ENCODE results near the gene TASP1. TPM values are rescaled to one million over a fixed set of nuclear protein-coding genes. Genes with fewer than 3 reads are reported as not detected.
A peak's percentile ranks its signal among the peaks of the same experiment; 100 is the strongest.

Gene TASP1
- total RNA-seq, 3 donors from 2014 or later = 9.5 to 12.5 (median 11.4) TPM

GRCh38 chr20:13447385-13448180, 191.1 kb downstream of the TASP1 start:
- H3K4me1 Mint-ChIP-seq (ENCODE audit: low read depth) = no peaks in the 10 kb centered on the region
- no peaks in the 10 kb centered on the region for H3K9me3 Mint-ChIP-seq
- ATAC-seq (no peak), DNase-seq (no peak)
- H3K4me3 Mint-ChIP-seq = no peak overlapping the region
- H3K36me3 Mint-ChIP-seq (ENCODE audit: insufficient read depth) = peaks cover 26% of the 10 kb centered on the region
- no peaks in the 10 kb centered on the region for H3K27me3 Mint-ChIP-seq (ENCODE audit: low read depth)

DNA sequence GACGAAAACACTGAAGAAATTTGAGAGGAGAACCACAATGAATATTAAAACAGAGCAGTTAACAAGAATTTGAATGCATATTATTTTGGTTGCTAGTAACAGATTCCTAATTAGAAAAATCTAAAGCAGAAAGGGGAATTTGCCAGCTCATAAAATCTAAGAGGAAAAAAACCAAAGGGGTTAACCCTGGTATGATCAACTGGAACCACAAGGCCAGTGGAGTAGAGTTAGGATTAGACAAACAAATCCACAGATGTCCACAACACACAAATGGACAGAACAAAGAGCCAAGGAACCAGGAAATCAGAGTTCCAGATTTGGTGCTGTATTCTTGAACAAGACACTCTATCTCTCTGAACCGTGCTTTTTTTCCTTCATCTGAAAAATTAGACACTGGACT, 195.0 kb downstream of the TASP1 start:
- H3K4me3 Mint-ChIP-seq = no peak overlapping the region
- peaks cover 21% of the 10 kb centered on the region for H3K9me3 Mint-ChIP-seq
- DNase-seq (no peak), ATAC-seq (no peak)
- peaks cover 34% of the 10 kb centered on the region for H3K36me3 Mint-ChIP-seq (ENCODE audit: insufficient read depth)
- no peaks in the 10 kb centered on the region for H3K27me3 Mint-ChIP-seq (ENCODE audit: low read depth)
- no peaks in the 10 kb centered on the region for H3K4me1 Mint-ChIP-seq (ENCODE audit: low read depth)

GRCh38 chr20:13442986-13443385, 195.7 kb downstream of the TASP1 start:
- ATAC-seq (no peak), DNase-seq (no peak)
- peaks cover 21% of the 10 kb centered on the region for H3K9me3 Mint-ChIP-seq
- H3K4me1 Mint-ChIP-seq (ENCODE audit: low read depth) = no peaks in the 10 kb centered on the region
- peaks cover 34% of the 10 kb centered on the region for H3K36me3 Mint-ChIP-seq (ENCODE audit: insufficient read depth)
- no peak overlapping the region for H3K4me3 Mint-ChIP-seq
- H3K27me3 Mint-ChIP-seq (ENCODE audit: low read depth) = no peaks in the 10 kb centered on the region

GRCh38 chr20:13441388-13441787, 197.3 kb downstream of the TASP1 start:
- no peaks in the 10 kb centered on the region for H3K4me1 Mint-ChIP-seq (ENCODE audit: low read depth)
- peaks cover 21% of the 10 kb centered on the region for H3K9me3 Mint-ChIP-seq
- H3K27me3 Mint-ChIP-seq (ENCODE audit: low read depth) = no peaks in the 10 kb centered on the region
- DNase-seq (no peak), ATAC-seq (no peak)
- no peak overlapping the region for H3K4me3 Mint-ChIP-seq
- peaks cover 34% of the 10 kb centered on the region for H3K36me3 Mint-ChIP-seq (ENCODE audit: insufficient read depth)

- Mint-ChIP-seq H3K36me3 (ENCODE audit: insufficient read depth) (peaks cover 40% of the 10 kb centered on the region), H3K9me3 (peaks cover 21% of the 10 kb centered on the region), H3K4me3 (no peak overlapping the region), H3K27me3 (ENCODE audit: low read depth) (no peaks in the 10 kb centered on the region), H3K4me1 (ENCODE audit: low read depth) (no peaks in the 10 kb centered on the region)
- DNase-seq = no peak
- ATAC-seq = no peak
Measured at GRCh38 chr20:13436530-13436929, 202.2 kb downstream of the TASP1 start.

DNA sequence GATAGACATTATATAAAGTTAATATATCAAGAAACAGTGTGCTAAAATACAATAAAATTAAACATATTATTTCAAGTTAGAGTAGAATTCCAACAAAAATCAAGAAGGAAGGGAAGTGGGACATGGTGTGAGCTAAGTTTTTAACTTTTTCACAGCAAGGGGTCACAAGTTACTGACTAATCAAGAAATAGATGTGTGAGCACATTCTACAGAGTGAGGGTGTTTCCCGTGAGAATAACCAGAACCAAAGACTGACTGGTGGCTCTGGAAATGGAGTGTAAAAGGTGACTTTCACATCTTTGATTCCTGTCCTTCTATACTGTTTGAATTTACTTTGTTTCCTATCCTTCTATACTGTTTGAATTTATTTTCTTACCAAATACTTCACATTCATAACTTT, 206.6 kb downstream of the TASP1 start:
- H3K4me3 Mint-ChIP-seq = no peak overlapping the region
- H3K4me1 Mint-ChIP-seq (ENCODE audit: low read depth) = no peaks in the 10 kb centered on the region
- H3K36me3 Mint-ChIP-seq (ENCODE audit: insufficient read depth) = peaks cover 44% of the 10 kb centered on the region
- H3K27me3 Mint-ChIP-seq (ENCODE audit: low read depth) = no peaks in the 10 kb centered on the region
- ATAC-seq = no peak
- no peak for DNase-seq
- H3K9me3 Mint-ChIP-seq = peaks cover 3% of the 10 kb centered on the region

GRCh38 chr20:13430346-13431002, 208.3 kb downstream of the TASP1 start:
- DNase-seq (no peak), ATAC-seq (peak; percentile 40 to 54)
- Mint-ChIP-seq H3K4me1 (ENCODE audit: low read depth) (no peaks in the 10 kb centered on the region), H3K4me3 (no peak overlapping the region), H3K9me3 (peaks cover 3% of the 10 kb centered on the region), H3K36me3 (ENCODE audit: insufficient read depth) (peaks cover 42% of the 10 kb centered on the region), H3K27me3 (ENCODE audit: low read depth) (no peaks in the 10 kb centered on the region)

DNA sequence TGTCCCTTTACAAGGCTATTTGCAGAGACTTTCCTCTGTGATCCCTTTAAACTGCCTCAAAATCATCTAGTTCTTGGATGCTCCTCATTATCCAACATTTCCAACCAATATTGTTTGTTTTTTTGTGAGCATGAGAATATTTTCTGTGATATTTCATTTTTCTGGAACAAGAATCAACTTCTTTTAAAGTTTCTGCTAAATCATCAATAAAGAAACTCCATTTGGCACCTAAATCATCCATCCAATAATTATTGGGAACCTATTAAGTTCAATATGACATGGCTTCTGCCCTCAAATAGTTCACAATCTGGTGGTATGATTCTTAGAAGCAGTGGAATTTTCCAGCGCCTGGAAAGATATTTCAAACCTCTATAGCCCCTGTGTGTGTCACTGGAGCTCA, 210.0 kb downstream of the TASP1 start:
- Mint-ChIP-seq H3K4me3 (no peak overlapping the region), H3K27me3 (ENCODE audit: low read depth) (no peaks in the 10 kb centered on the region), H3K9me3 (peaks cover 3% of the 10 kb centered on the region), H3K4me1 (ENCODE audit: low read depth) (no peaks in the 10 kb centered on the region), H3K36me3 (ENCODE audit: insufficient read depth) (peaks cover 35% of the 10 kb centered on the region)
- DNase-seq (no peak), ATAC-seq (no peak)

DNA sequence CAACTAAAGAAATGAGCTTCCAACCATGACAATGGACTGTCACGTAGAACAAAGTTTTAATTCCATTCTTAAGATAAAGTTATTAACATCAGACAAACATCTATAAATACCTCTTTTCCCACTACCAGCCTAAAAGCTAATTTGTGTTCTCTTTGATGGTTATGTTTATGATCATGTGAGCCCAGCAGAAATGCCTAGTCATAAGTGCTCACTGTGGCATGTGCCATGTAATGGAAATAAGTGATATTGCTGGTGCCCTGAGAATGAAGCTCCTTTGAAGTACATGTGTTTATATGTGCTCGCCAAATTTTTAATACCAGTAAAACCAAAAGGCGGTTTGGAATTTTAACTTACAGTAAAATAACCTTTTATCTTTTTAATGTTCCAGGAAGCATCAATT, 211.9 kb downstream of the TASP1 start:
- H3K36me3 Mint-ChIP-seq (ENCODE audit: insufficient read depth) = peaks cover 31% of the 10 kb centered on the region
- no peaks in the 10 kb centered on the region for H3K27me3 Mint-ChIP-seq (ENCODE audit: low read depth)
- ATAC-seq (no peak), DNase-seq (no peak)
- H3K9me3 Mint-ChIP-seq = peaks cover 3% of the 10 kb centered on the region
- no peaks in the 10 kb centered on the region for H3K4me1 Mint-ChIP-seq (ENCODE audit: low read depth)
- H3K4me3 Mint-ChIP-seq = no peak overlapping the region

DNA sequence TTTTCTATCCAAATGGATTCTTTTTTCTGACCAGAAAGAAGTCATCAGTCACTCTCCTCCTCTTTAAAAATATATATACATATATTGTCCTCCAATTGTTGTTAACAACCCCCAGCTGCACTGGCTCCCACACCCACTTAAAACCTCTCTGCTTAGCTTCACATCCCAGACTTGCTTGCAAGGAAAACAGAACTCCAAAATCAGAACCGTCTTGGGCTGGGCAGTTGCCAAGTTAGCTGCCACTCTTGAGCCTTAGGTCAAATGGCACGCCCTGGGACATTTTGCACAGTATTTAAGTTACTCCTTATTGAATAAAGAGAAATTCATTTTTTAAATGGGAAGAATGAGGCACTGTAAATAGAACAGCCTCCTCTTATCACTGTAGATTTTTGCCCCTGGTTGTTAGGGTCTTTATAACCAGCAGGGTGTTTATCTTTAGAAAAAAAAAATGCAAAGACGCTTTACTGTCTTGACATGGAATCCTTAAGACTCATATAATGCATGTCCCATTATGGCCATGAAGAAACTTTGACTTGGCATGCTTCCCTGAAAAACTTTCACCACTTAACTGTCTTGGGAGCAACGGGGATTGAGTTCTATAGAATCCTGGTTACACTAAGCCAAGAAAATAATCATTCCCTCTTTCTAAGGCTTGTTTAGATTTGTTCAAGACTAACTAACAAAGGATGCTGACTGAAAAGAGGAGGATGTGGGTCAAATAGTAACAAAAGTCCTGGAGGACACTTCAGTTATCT, 213.2 kb downstream of the TASP1 start:
- peaks cover under 1% of the 10 kb centered on the region for H3K9me3 Mint-ChIP-seq
- DNase-seq = no peak
- no peaks in the 10 kb centered on the region for H3K27me3 Mint-ChIP-seq (ENCODE audit: low read depth)
- H3K36me3 Mint-ChIP-seq (ENCODE audit: insufficient read depth) = peaks cover 20% of the 10 kb centered on the region
- no peaks in the 10 kb centered on the region for H3K4me1 Mint-ChIP-seq (ENCODE audit: low read depth)
- H3K4me3 Mint-ChIP-seq = no peak overlapping the region
- no peak for ATAC-seq

DNA sequence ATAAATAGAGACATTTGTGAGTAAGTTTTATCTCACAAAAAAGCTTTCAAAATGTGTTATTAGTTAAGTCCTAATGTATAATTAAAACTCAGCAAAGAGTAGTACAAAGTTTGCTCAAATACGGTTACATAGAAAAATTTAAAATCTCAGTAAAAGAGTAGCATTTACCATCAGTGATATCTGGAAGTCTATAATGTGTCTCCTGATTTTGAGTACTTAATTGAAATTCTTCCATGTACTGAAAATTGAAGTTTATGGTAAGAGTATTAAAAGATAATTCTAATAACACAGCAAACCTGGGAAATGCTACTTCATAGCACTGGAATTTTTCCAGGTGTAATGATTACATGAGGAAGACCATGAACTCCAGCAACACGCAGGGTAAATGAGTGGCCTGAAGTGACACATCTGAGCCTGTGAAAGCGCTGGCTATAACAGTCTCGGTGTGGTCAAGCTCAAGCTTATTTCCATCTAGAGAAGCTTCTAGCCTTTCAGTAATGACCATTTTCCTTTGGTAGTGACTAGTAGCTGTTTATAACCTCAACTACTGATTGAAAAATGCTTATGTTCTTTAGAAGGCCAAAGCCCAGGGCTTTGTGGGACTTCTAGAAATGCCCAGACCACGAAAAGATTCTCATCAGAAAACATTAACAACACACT, 214.4 kb downstream of the TASP1 start:
- H3K4me3 Mint-ChIP-seq = no peak overlapping the region
- H3K36me3 Mint-ChIP-seq (ENCODE audit: insufficient read depth) = peaks cover 11% of the 10 kb centered on the region
- DNase-seq (no peak), ATAC-seq (no peak)
- no peaks in the 10 kb centered on the region for H3K4me1 Mint-ChIP-seq (ENCODE audit: low read depth)
- no peaks in the 10 kb centered on the region for H3K27me3 Mint-ChIP-seq (ENCODE audit: low read depth)
- no peaks in the 10 kb centered on the region for H3K9me3 Mint-ChIP-seq

GRCh38 chr20:13423472-13424173, 215.1 kb downstream of the TASP1 start:
- ATAC-seq (no peak), DNase-seq (no peak)
- Mint-ChIP-seq H3K4me3 (no peak overlapping the region), H3K36me3 (ENCODE audit: insufficient read depth) (peaks cover 7% of the 10 kb centered on the region), H3K9me3 (no peaks in the 10 kb centered on the region), H3K27me3 (ENCODE audit: low read depth) (no peaks in the 10 kb centered on the region), H3K4me1 (ENCODE audit: low read depth) (no peaks in the 10 kb centered on the region)

- H3K36me3 Mint-ChIP-seq (ENCODE audit: insufficient read depth) = peaks cover 8% of the 10 kb centered on the region
- H3K27me3 Mint-ChIP-seq (ENCODE audit: low read depth) = no peaks in the 10 kb centered on the region
- ATAC-seq (no peak), DNase-seq (no peak)
- H3K9me3 Mint-ChIP-seq = no peaks in the 10 kb centered on the region
- H3K4me3 Mint-ChIP-seq = no peak overlapping the region
- no peaks in the 10 kb centered on the region for H3K4me1 Mint-ChIP-seq (ENCODE audit: low read depth)
Measured at GRCh38 chr20:13422637-13423036, 216.1 kb downstream of the TASP1 start.

DNA sequence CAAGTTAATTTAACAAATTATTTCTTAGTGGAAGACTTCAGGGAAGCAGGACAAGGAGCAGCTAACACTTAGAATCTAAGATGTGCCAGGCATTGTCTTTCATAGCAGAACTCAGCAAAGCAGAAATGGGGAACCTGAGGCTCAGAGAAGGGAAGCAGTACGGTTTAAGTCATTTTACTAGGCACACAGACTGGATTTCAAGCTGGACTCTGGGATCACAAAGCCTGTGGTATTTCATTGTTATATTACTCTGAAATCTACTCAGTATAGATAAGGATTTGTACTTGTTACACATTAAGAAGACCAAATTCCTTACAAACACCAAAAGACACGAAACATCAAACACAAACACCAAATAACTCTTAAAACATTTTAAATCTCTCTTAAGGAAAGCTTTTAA, 218.1 kb downstream of the TASP1 start:
- no peak for ATAC-seq
- no peaks in the 10 kb centered on the region for H3K4me1 Mint-ChIP-seq (ENCODE audit: low read depth)
- peaks cover 23% of the 10 kb centered on the region for H3K36me3 Mint-ChIP-seq (ENCODE audit: insufficient read depth)
- H3K4me3 Mint-ChIP-seq = no peak overlapping the region
- DNase-seq = no peak
- H3K9me3 Mint-ChIP-seq = no peaks in the 10 kb centered on the region
- H3K27me3 Mint-ChIP-seq (ENCODE audit: low read depth) = no peaks in the 10 kb centered on the region

Measured in activated T-cell treated with anti-CD3 and anti-CD28 coated beads, Interleukin-2, amount 50 U/mL, for 4 hours (primary cell).